Esophagus squamous epithelium (tissue), 5 donors: ENCODE measurements around the gene FRG2B. TPM values are rescaled to one million over a fixed set of nuclear protein-coding genes. Genes with fewer than 3 reads are reported as not detected.
"Not testable (repeated sequence)": the region's sequence is repeated elsewhere in the genome, so short reads cannot be mapped to it uniquely, and the experiment has no call there.

Source experiments
- DNase-seq: peaks from one replicate; lab custom pipeline; 2025; lab: John Stamatoyannopoulos, UW
- H3K27ac ChIP-seq, 4 donors: fragments of 200-600 bp; sonication (generic); one replicate each; pipeline ENCODE4 v1.5.1; 2016 to 2019; ENCODE audit warnings: mild to moderate bottlenecking in 1 of 4
- H3K27me3 ChIP-seq, 4 donors: fragments of 200-600 bp; sonication (generic); 1 replicate in 3 of 4; 2 replicates in 1 of 4; pipeline versions ENCODE4 v1.5.1 to v1.6.0; 2017 to 2021; ENCODE audit warnings: antibody characterized with exemption in 1 of 4
- H3K36me3 ChIP-seq, 3 donors: fragments of 200-600 bp; sonication (generic); one replicate each; pipeline ENCODE4 v1.5.1; 2016 to 2019
- H3K4me1 ChIP-seq, 3 donors: fragments of 200-600 bp; sonication (generic); one replicate each; pipeline ENCODE4 v1.5.1; 2017 to 2019
- H3K4me3 ChIP-seq, 4 donors: fragments of 200-600 bp; sonication (generic); 1 replicate in 3 of 4; 2 replicates in 1 of 4; pipeline ENCODE4 v1.5.1; 2016 to 2019; ENCODE audit warnings: mild to moderate bottlenecking in 2 of 4, moderate library complexity in 1 of 4
- H3K9me3 ChIP-seq, 3 donors: fragments of 200-600 bp; sonication (generic); one replicate each; pipeline ENCODE4 v1.5.1; 2016 to 2019
- CTCF ChIP-seq, 6 experiments: fragments of 450-650 bp in 4 of 6; fragments of 200-600 bp in 2 of 6; sonication (generic) in 2 of 6; IDR thresholded peaks; one replicate each; pipeline ENCODE4 v1.5.1; 2016 to 2019; ENCODE audit warnings: antibody characterized with exemption in 6 of 6, mild to moderate bottlenecking in 4 of 6, moderate library complexity in 4 of 6
- POLR2A ChIP-seq, 4 donors: fragments of 450-650 bp; IDR thresholded peaks; one replicate each; pipeline ENCODE4 v1.6.1; 2017; ENCODE audit warnings: antibody characterized with exemption in 4 of 4, mild to moderate bottlenecking in 4 of 4, moderate library complexity in 3 of 4
- WGBS, 2 donors: methylation state at CpG; one replicate each; pipeline ENCODE4 v1.1.5; 2018; 5-methylcytosine and 5-hydroxymethylcytosine counted together
- intact Hi-C: fragments of 100-400 bp; cut with DNase I; formaldehyde crosslinking; loops from one replicate; pipeline ENCODE4 v1.15.0; 2022
- total RNA-seq, 4 donors: library from RNA; depleted of rRNA; stranded (reverse); fragments of >200 nt; gene quantifications; one replicate each; pipeline ENCODE4 v1.1.0, GENCODE V29; 2016
- donor health status: DM: yes; HTN: yes; CAD: no.

The FRG2B gene
- total RNA-seq, 4 donors from 2014 or later = not detected

- H3K36me3 ChIP-seq, H3K4me3 ChIP-seq, H3K9me3 ChIP-seq, DNase-seq, H3K4me1 ChIP-seq, H3K27ac ChIP-seq, intact Hi-C loops: not testable (repeated sequence)
- peaks cover 0 to 42% (median 0%) of the 10 kb centered on the region in 4 donors for H3K27me3 ChIP-seq
- WGBS, 2 donors = 57 to 71% methylated on average over 10 of the region's 31 CpGs
These were observed 4.1 kb downstream of the FRG2B start for GRCh38 chr10:133622544-133622943.

GRCh38 chr10:133618851-133619250 is 7.7 kb downstream of the FRG2B start:
- H3K4me3 ChIP-seq = no peak overlapping the region
- H3K36me3 ChIP-seq = no peaks in the 10 kb centered on the region
- no peaks in the 10 kb centered on the region for H3K9me3 ChIP-seq
- peaks cover 0 to 38% (median 0%) of the 10 kb centered on the region in 4 donors for H3K27me3 ChIP-seq
- intact Hi-C loops = no loop called here
- TF ChIP-seq CTCF (IDR thresholded peaks at IDR 0.05) (no peak), POLR2A (IDR thresholded peaks at IDR 0.05) (no peak)
- H3K4me1 ChIP-seq = no peaks in the 10 kb centered on the region
- 77 to 78% methylated on average over 6 to 7 of the region's 7 CpGs for WGBS, 2 donors
- no peak for DNase-seq
- H3K27ac ChIP-seq = no peak overlapping the region

GRCh38 chr10:133617196-133617595 is 9.4 kb downstream of the FRG2B start:
- H3K4me3 ChIP-seq = no peak overlapping the region
- TF ChIP-seq CTCF (IDR thresholded peaks at IDR 0.05) (no peak), POLR2A (IDR thresholded peaks at IDR 0.05) (no peak)
- intact Hi-C loops = no loop called here
- peaks cover 0 to 33% (median 0%) of the 10 kb centered on the region in 4 donors for H3K27me3 ChIP-seq
- no peak for DNase-seq
- no peaks in the 10 kb centered on the region for H3K9me3 ChIP-seq
- H3K36me3 ChIP-seq = no peaks in the 10 kb centered on the region
- H3K27ac ChIP-seq = no peak overlapping the region
- H3K4me1 ChIP-seq = no peaks in the 10 kb centered on the region
- 78 to 79% methylated on average over 3 to 5 of the region's 7 CpGs for WGBS, 2 donors

GRCh38 chr10:133616371-133617130 is 10.0 kb downstream of the FRG2B start:
- no peak for DNase-seq
- intact Hi-C loops = no loop called here

GRCh38 chr10:133614830-133615580 is 11.6 kb downstream of the FRG2B start:
- intact Hi-C loops = no loop called here
- no peaks in the 10 kb centered on the region for H3K9me3 ChIP-seq
- no peak for DNase-seq
- peaks cover 0 to 27% (median 0%) of the 10 kb centered on the region in 4 donors for H3K27me3 ChIP-seq
- no peak overlapping the region for H3K27ac ChIP-seq
- H3K36me3 ChIP-seq = no peaks in the 10 kb centered on the region
- TF ChIP-seq POLR2A (IDR thresholded peaks at IDR 0.05) (no peak), CTCF (IDR thresholded peaks at IDR 0.05) (no peak)
- H3K4me3 ChIP-seq = no peak overlapping the region
- 85 to 95% methylated on average over 7 to 9 of the region's 10 CpGs for WGBS, 2 donors
- no peaks in the 10 kb centered on the region for H3K4me1 ChIP-seq

More at GRCh38 chr10:133616371-133617130, 10.0 kb downstream of the FRG2B start:
- Histone ChIP-seq H3K4me1 (no peaks in the 10 kb centered on the region), H3K9me3 (no peaks in the 10 kb centered on the region), H3K27me3 (peaks cover 0 to 29% (median 0%) of the 10 kb centered on the region in 4 donors), H3K27ac (no peak overlapping the region), H3K4me3 (no peak overlapping the region), H3K36me3 (no peaks in the 10 kb centered on the region)
- TF ChIP-seq POLR2A (IDR thresholded peaks at IDR 0.05) (no peak), CTCF (IDR thresholded peaks at IDR 0.05) (no peak)
- 69 to 96% methylated on average over 5 to 6 of the region's 8 CpGs for WGBS, 2 donors
